ENCODE measurements around the gene YARS1. TPM values are rescaled to one million over a fixed set of nuclear protein-coding genes. Genes with fewer than 3 reads are reported as not detected.
A peak's percentile ranks its signal among the peaks of the same experiment; 100 is the strongest.

The YARS1 gene
- polyA plus RNA-seq, 2 of the 4 experiments (the other 2 are of a cell fraction): 92.5 to 103 TPM

DNA sequence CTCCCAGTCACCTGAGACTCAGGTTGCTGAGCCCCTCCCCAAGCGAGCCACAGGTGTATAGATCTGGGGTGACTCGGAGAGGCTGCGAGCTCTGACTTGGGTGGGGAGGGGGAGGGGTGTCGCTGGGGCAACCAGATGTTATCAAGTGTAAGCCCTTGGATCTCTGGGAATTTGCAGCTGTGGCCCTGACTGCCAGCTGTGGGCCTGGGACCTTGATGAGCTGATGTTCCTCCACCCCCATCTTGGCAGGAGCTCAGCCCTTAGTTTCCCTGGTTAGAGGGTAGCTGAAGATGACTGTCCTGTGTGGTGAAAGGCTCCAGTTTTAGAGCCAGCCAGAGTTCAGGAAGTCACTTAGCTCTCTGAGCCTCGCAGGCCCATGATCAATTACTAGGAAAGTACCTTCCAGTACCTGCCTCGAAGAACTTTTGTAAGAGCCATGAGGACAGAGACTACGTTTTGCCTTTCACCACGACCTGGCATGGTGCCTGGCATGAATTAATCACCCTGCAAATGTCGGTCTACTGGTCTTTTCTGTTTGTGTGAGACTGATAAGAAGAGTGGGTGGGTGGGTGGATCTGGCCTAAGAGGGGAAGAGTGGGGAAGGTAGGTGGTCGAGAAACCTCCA lies 55.8 kb downstream of the YARS1 start (continued):
- TF ChIP-seq, protein P1, sequence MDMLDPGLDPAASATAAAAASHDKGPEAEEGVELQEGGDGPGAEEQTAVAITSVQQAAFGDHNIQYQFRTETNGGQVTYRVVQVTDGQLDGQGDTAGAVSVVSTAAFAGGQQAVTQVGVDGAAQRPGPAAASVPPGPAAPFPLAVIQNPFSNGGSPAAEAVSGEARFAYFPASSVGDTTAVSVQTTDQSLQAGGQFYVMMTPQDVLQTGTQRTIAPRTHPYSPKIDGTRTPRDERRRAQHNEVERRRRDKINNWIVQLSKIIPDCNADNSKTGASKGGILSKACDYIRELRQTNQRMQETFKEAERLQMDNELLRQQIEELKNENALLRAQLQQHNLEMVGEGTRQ (IDR thresholded peaks at IDR 0.05): no peak
- TF ChIP-seq HDAC2 (IDR thresholded peaks at IDR 0.05): no peak
- TF ChIP-seq RCOR1 (IDR thresholded peaks at IDR 0.05; ENCODE audit: low read depth, low read length): no peak
- no peak for TF ChIP-seq HEYL (CRISPR knock-in tag; IDR thresholded peaks at IDR 0.05)
- TF ChIP-seq NPAS2 (CRISPR knock-in tag; IDR thresholded peaks at IDR 0.05; ENCODE audit: borderline replicate concordance): no peak
- TF ChIP-seq HOXA7 (CRISPR knock-in tag; IDR thresholded peaks at IDR 0.05): 0 out of 2 replicates have a peak, but pooled peaks have one; percentile 39

DNA sequence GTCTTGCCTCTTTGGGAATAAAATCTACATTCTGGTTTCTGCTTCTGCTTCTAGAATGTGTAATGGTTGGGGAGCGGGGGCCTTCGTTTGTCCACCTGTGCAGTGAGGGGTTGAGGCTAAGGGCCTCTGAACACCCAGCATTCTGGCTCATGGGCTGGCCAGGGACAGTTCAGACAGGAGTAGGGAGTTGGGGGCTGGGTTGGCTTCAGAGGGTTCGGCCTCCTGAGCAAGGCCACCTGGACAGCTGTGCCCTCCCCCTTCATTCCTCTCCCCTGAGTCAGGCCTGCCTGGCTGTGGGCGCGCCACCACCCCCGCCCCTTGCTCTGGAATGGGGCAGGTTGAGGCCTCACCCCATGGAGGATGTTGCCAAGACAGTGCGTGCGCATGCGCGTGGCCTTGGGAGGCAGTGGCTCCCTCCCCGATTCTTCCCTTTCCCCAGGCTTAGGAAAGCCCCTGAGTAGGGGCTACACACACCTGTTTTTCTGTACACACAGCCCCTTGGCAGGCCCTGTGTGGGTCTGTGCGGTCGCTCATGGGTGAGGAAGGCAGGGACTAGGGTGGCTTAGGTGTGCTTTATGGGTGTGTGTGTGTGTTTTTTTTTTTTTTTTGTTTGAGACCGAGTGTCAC lies 57.0 kb downstream of the YARS1 start:
- ChIA-PET CTCF (interaction anchor here (0.7 to 11.1 kb wide), 4 partner anchors 8 to 48 kb away, joined by 3 to 62 read pairs (median 24); no protein-coding TSS in a partner anchor), POLR2A (no interaction called here)
- peak overlapping the region; percentile 95 for H3K4me2 ChIP-seq
- ATAC-seq (peak; percentile 80 to 84), FAIRE-seq (no peak), DNase-seq (ENCODE audit: low read depth in 1 of 2, low spot score in 1 of 2) (peak; percentile 92 to 95)
- H3K4me3 ChIP-seq: peak overlapping the region; percentile 21; the same call in 2 of the 3 replicates
- peak overlapping the region; percentile 99 for H3K27ac ChIP-seq
- WGBS (ENCODE audit: missing lambda C conversion rate): 2% methylated on average over 4 of the region's 14 CpGs
- peaks cover 88% of the 10 kb centered on the region for H3K4me1 ChIP-seq
- H3K9me3 ChIP-seq: no peaks in the 10 kb centered on the region
- TF ChIP-seq SREBF2 (IDR thresholded peaks at IDR 0.05) (no peak), RAD21 (conservative IDR thresholded peaks at IDR 0.05 in 1 of 2, IDR thresholded peaks at IDR 0.05 in 1 of 2) (peak in 1 of 2 experiments; percentile 26; a peak in 1 of 5 replicates), RFX5 (IDR thresholded peaks at IDR 0.05) (no peak), CHD4 (IDR thresholded peaks at IDR 0.05; ENCODE audit: borderline replicate concordance) (no peak), CBX8 (IDR thresholded peaks at IDR 0.05) (no peak), ZFP36 (IDR thresholded peaks at IDR 0.05; ENCODE audit: borderline replicate concordance, partially characterized antibody) (no peak), PHF8 (IDR thresholded peaks at IDR 0.05; ENCODE audit: borderline replicate concordance, low read depth) (no peak), ZSCAN20 (CRISPR knock-in tag; IDR thresholded peaks at IDR 0.05) (no peak), HEYL (CRISPR knock-in tag; IDR thresholded peaks at IDR 0.05) (no peak), GATA3 (IDR thresholded peaks at IDR 0.05; ENCODE audit: borderline replicate concordance) (peak; percentile 79; the same call in 1 of the 2 replicates), HOXB5 (CRISPR knock-in tag; IDR thresholded peaks at IDR 0.05) (no peak), MAZ (IDR thresholded peaks at IDR 0.05; ENCODE audit: borderline replicate concordance, low read depth, low read length) (0 out of 2 replicates have a peak, but pooled peaks have one; percentile 41), MYC (IDR thresholded peaks at IDR 0.05; ENCODE audit: borderline replicate concordance, low read length) (peak; percentile 29; the same call in 1 of the 2 replicates), RNF2 (IDR thresholded peaks at IDR 0.05; ENCODE audit: borderline replicate concordance, low read depth) (no peak), ZC3H11A (IDR thresholded peaks at IDR 0.05) (0 out of 2 replicates have a peak, but pooled peaks have one; percentile 0), ESRRA (IDR thresholded peaks at IDR 0.05; ENCODE audit: borderline replicate concordance, low read length) (0 out of 2 replicates have a peak, but pooled peaks have one; percentile 26), HOXB13 (CRISPR knock-in tag; IDR thresholded peaks at IDR 0.05; ENCODE audit: low read depth) (no peak), MAFK (IDR thresholded peaks at IDR 0.05; ENCODE audit: partially characterized antibody) (no peak), EHMT2 (IDR thresholded peaks at IDR 0.05; ENCODE audit: low read depth) (no peak)
- TF ChIP-seq, protein P2, sequence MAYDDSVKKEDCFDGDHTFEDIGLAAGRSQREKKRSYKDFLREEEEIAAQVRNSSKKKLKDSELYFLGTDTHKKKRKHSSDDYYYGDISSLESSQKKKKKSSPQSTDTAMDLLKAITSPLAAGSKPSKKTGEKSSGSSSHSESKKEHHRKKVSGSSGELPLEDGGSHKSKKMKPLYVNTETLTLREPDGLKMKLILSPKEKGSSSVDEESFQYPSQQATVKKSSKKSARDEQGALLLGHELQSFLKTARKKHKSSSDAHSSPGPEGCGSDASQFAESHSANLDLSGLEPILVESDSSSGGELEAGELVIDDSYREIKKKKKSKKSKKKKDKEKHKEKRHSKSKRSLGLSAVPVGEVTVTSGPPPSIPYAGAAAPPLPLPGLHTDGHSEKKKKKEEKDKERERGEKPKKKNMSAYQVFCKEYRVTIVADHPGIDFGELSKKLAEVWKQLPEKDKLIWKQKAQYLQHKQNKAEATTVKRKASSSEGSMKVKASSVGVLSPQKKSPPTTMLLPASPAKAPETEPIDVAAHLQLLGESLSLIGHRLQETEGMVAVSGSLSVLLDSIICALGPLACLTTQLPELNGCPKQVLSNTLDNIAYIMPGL (CRISPR knock-in tag; IDR thresholded peaks at IDR 0.05; ENCODE audit: borderline replicate concordance): no peak
- TF ChIP-seq, protein P3, sequence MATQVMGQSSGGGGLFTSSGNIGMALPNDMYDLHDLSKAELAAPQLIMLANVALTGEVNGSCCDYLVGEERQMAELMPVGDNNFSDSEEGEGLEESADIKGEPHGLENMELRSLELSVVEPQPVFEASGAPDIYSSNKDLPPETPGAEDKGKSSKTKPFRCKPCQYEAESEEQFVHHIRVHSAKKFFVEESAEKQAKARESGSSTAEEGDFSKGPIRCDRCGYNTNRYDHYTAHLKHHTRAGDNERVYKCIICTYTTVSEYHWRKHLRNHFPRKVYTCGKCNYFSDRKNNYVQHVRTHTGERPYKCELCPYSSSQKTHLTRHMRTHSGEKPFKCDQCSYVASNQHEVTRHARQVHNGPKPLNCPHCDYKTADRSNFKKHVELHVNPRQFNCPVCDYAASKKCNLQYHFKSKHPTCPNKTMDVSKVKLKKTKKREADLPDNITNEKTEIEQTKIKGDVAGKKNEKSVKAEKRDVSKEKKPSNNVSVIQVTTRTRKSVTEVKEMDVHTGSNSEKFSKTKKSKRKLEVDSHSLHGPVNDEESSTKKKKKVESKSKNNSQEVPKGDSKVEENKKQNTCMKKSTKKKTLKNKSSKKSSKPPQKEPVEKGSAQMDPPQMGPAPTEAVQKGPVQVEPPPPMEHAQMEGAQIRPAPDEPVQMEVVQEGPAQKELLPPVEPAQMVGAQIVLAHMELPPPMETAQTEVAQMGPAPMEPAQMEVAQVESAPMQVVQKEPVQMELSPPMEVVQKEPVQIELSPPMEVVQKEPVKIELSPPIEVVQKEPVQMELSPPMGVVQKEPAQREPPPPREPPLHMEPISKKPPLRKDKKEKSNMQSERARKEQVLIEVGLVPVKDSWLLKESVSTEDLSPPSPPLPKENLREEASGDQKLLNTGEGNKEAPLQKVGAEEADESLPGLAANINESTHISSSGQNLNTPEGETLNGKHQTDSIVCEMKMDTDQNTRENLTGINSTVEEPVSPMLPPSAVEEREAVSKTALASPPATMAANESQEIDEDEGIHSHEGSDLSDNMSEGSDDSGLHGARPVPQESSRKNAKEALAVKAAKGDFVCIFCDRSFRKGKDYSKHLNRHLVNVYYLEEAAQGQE (IDR thresholded peaks at IDR 0.05): no peak
- TF ChIP-seq, protein P4, sequence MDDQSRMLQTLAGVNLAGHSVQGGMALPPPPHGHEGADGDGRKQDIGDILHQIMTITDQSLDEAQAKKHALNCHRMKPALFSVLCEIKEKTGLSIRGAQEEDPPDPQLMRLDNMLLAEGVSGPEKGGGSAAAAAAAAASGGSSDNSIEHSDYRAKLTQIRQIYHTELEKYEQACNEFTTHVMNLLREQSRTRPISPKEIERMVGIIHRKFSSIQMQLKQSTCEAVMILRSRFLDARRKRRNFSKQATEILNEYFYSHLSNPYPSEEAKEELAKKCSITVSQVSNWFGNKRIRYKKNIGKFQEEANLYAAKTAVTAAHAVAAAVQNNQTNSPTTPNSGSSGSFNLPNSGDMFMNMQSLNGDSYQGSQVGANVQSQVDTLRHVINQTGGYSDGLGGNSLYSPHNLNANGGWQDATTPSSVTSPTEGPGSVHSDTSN (IDR thresholded peaks at IDR 0.05): no peak; the same call in 1 of the 2 replicates
- TF ChIP-seq, protein P1 (IDR thresholded peaks at IDR 0.05): no peak

Data from A549 (cell line).